HepG2 (cell line): Measurements from ENCODE around the gene MFRP. TPM values are rescaled to one million over a fixed set of nuclear protein-coding genes. Genes with fewer than 3 reads are reported as not detected.

ENCODE experiments used
- ATAC-seq: fragments of 200-7000 bp; cut with Tn5 transposase; 3 replicates; pipeline ENCODE4 v1.9.1; 2020; ENCODE audit warnings: mild to moderate bottlenecking, moderate library complexity
- BruUV-seq: library from RNA; stranded (reverse); fragments of 400-500 nt; replicated peaks from 2 replicates; lab custom pipeline; 2021; lab: Mats Ljungman, UMichigan
- CTCF ChIA-PET: fragments of 300-600 bp; formaldehyde crosslinking; extraction: SDS; loops from one replicate; lab custom pipeline; 2021; ENCODE audit warnings: low total read pairs, inconsistent platforms, low intra/inter-chr PET ratio; lab: Yijun Ruan, JAX
- POLR2A ChIA-PET: fragments of 350-600 bp; sonication (Branson Sonifier 250); formaldehyde crosslinking; loops from one replicate; lab custom pipeline; 2020; ENCODE audit warnings: antibody characterized with exemption, inconsistent platforms; lab: Yijun Ruan, JAX
- DNase-seq: peaks from one replicate; pipeline ENCODE4 v3.0.0-alpha.2; 2015; ENCODE audit warnings: low spot score
- FAIRE-seq: peaks from 3 replicates; lab custom pipeline; 2011; peaks lifted over from hg19 to GRCh38; lab: Jason Lieb, UNC
- H2AFZ ChIP-seq: one replicate; pipeline ENCODE4 v1.6.1; 2011; ENCODE audit warnings: low read length, inconsistent platforms
- H3K27ac ChIP-seq: fragments of 300-600 bp; 3 replicates; pipeline ENCODE4 v1.8.0; 2011; ENCODE audit warnings: mixed run types, mild to moderate bottlenecking, mixed read lengths, low read length, inconsistent platforms; ENCODE audit not compliant: insufficient read depth; ENCODE audit errors: extremely low read length
- H3K27me3 ChIP-seq, 2 experiments: fragments of 200-600 bp in 1 of 2; 2 replicates in 1 of 2; 3 replicates in 1 of 2; pipeline versions ENCODE4 v1.6.0 to v1.8.0; 2011; ENCODE audit warnings: low read length in 2 of 2, mild to moderate bottlenecking in 2 of 2, moderate library complexity in 2 of 2, inconsistent platforms in 1 of 2; ENCODE audit not compliant: insufficient read depth in 2 of 2, control insufficient read depth in 1 of 2
- H3K36me3 ChIP-seq, 2 experiments: fragments of 200-600 bp in 1 of 2; replicated peaks in 1 of 2; 2 replicates in 1 of 2; 3 replicates in 1 of 2; pipeline versions ENCODE4 v1.5.1 to v1.8.0; 2011; ENCODE audit warnings: low read length in 2 of 2, inconsistent platforms in 1 of 2; ENCODE audit not compliant: insufficient read depth in 2 of 2, control insufficient read depth in 1 of 2
- H3K4me1 ChIP-seq: 2 replicates; pipeline ENCODE4 v1.5.1; 2012; ENCODE audit warnings: low read length, inconsistent platforms; ENCODE audit not compliant: insufficient read depth
- H3K4me2 ChIP-seq: 2 replicates; pipeline ENCODE4 v1.6.0; 2011; ENCODE audit warnings: low read depth, low read length, inconsistent platforms
- H3K4me3 ChIP-seq, 3 experiments: fragments of 200-600 bp in 1 of 3; sonication (generic), shearing (Covaris generic) in 1 of 3; replicated peaks in 1 of 3; 2 replicates each; pipeline ENCODE4 v1.5.1; 2011 to 2016; ENCODE audit warnings: low read length in 3 of 3, inconsistent platforms in 2 of 3, low read depth in 2 of 3, mild to moderate bottlenecking in 2 of 3, control low read depth in 1 of 3, mixed read lengths in 1 of 3; ENCODE audit not compliant: insufficient read depth in 1 of 3
- H3K79me2 ChIP-seq: one replicate; pipeline ENCODE4 v1.6.1; 2011; ENCODE audit warnings: low read length, inconsistent platforms; ENCODE audit not compliant: insufficient read depth
- H3K9ac ChIP-seq: 2 replicates; pipeline ENCODE4 v1.6.0; 2011; ENCODE audit warnings: mild to moderate bottlenecking, low read depth, low read length, inconsistent platforms; ENCODE audit not compliant: insufficient read depth
- H3K9me3 ChIP-seq: 2 replicates; pipeline ENCODE4 v1.5.1; 2012; ENCODE audit warnings: mild to moderate bottlenecking, low read length
- H4K20me1 ChIP-seq: 2 replicates; pipeline ENCODE4 v1.6.0; 2011; ENCODE audit warnings: inconsistent platforms, mild to moderate bottlenecking, low read length, moderate library complexity; ENCODE audit not compliant: insufficient read depth
- CENPX ChIP-seq: sonication (generic); formaldehyde crosslinking; IDR thresholded peaks from 2 replicates; pipeline ENCODE4 v1.9.0; 2021; ENCODE audit warnings: mild to moderate bottlenecking, missing genetic modification reagents, moderate library complexity
- DBP ChIP-seq: sonication (generic); formaldehyde crosslinking; IDR thresholded peaks from 2 replicates; pipeline ENCODE4 v1.4.0; 2020; ENCODE audit warnings: missing genetic modification reagents; ENCODE audit errors: not compliant biosample characterization
- ELK4 ChIP-seq: sonication (generic); formaldehyde crosslinking; IDR thresholded peaks from 2 replicates; pipeline ENCODE4 v1.9.0; 2021; ENCODE audit warnings: missing genetic modification reagents, borderline replicate concordance
- NAIF1 ChIP-seq: sonication (generic); formaldehyde crosslinking; IDR thresholded peaks from 2 replicates; pipeline ENCODE4 v1.5.0; 2020; ENCODE audit warnings: mild to moderate bottlenecking, missing genetic modification reagents, borderline replicate concordance
- SALL2 ChIP-seq: sonication (generic); formaldehyde crosslinking; IDR thresholded peaks from 2 replicates; pipeline ENCODE4 v1.8.1; 2023; ENCODE audit warnings: mild to moderate bottlenecking, missing genetic modification reagents, inconsistent platforms
- WGBS: methylation state at CpG from one replicate; pipeline ENCODE4 v1.1.6; 2017; ENCODE audit warnings: low lambda C conversion rate; 5-methylcytosine and 5-hydroxymethylcytosine counted together
- in situ Hi-C: cut with HindIII; loops from 2 replicates; pipeline ENCODE4 v1.10.0; 2017; ENCODE audit warnings: low pct_unique_long_range_greater_than_20kb; ENCODE audit not compliant: extremely low pct_ligation_motif_present
- intact Hi-C: fragments of 100-400 bp; cut with micrococcal nuclease; formaldehyde crosslinking; loops from one replicate; pipeline ENCODE4 v1.10.0; 2022; ENCODE audit not compliant: unreplicated experiment
- polyA plus RNA-seq, 8 experiments: library from polyadenylated mRNA; depleted of rRNA in 3 of 8; stranded (reverse) in 7 of 8; unstranded in 1 of 8; fragments of >200 nt; fragmentation: Illumina TruSeq in 4 of 8; extraction: Trizol in 4 of 8; gene quantifications; 2 replicates each; pipeline versions ENCODE4 v1.2.1 to v1.2.3, GENCODE V29; 2011 to 2016; ENCODE audit warnings: low read depth in 4 of 8, missing spikeins in 1 of 8, mixed read lengths in 1 of 8; ENCODE audit not compliant: insufficient read depth in 1 of 8
- total RNA-seq, 5 experiments: library from RNA; depleted of rRNA; stranded (reverse); fragments of >200 nt; fragmentation: Illumina TruSeq; extraction: Trizol; gene quantifications; 2 replicates each; pipeline ENCODE4 v1.2.3, GENCODE V29; 2016; ENCODE audit warnings: low read depth in 1 of 5
- TF ChIP-seq, protein P1 (sequence below): sonication (generic); formaldehyde crosslinking; IDR thresholded peaks from 2 replicates; pipeline ENCODE4 v1.8.0; 2022; ENCODE audit warnings: missing genetic modification reagents, mild to moderate bottlenecking, borderline replicate concordance
- TF ChIP-seq, protein P2 (sequence below): sonication (generic); formaldehyde crosslinking; IDR thresholded peaks from 2 replicates; pipeline ENCODE4 v1.4.0; 2020; ENCODE audit warnings: missing genetic modification reagents

Gene MFRP
- total and polyA plus RNA-seq, 2 of the 13 experiments (the other 11 are each of a cell fraction or from before 2014, with no cell fraction given): not detected

- H3K9ac ChIP-seq: no peak overlapping the region
- no peak for TF ChIP-seq DBP (CRISPR knock-in tag)
- no peak for TF ChIP-seq SALL2 (CRISPR knock-in tag)
- TF ChIP-seq, protein P1, sequence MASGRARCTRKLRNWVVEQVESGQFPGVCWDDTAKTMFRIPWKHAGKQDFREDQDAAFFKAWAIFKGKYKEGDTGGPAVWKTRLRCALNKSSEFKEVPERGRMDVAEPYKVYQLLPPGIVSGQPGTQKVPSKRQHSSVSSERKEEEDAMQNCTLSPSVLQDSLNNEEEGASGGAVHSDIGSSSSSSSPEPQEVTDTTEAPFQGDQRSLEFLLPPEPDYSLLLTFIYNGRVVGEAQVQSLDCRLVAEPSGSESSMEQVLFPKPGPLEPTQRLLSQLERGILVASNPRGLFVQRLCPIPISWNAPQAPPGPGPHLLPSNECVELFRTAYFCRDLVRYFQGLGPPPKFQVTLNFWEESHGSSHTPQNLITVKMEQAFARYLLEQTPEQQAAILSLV: no peak
- no peak for TF ChIP-seq CENPX (CRISPR knock-in tag)
- TF ChIP-seq NAIF1 (CRISPR knock-in tag): no peak
- no peak for TF ChIP-seq ELK4 (CRISPR knock-in tag)
- TF ChIP-seq, protein P2, sequence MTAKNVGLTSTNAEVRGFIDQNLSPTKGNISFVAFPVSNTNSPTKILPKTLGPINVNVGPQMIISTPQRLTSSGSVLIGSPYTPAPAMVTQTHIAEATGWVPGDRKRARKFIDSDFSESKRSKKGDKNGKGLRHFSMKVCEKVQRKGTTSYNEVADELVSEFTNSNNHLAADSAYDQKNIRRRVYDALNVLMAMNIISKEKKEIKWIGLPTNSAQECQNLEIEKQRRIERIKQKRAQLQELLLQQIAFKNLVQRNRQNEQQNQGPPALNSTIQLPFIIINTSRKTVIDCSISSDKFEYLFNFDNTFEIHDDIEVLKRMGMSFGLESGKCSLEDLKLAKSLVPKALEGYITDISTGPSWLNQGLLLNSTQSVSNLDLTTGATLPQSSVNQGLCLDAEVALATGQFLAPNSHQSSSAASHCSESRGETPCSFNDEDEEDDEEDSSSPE (CRISPR knock-in tag): no peak
- H3K36me3 ChIP-seq: peaks cover 0 to 3% of the 10 kb centered on the region in 2 experiments; a peak in 1 of 5 replicates
- peaks cover 22% of the 10 kb centered on the region for H3K4me1 ChIP-seq
- CTCF ChIA-PET: no interaction called here
- POLR2A ChIA-PET: interaction anchor here (0.8 kb wide), 1 partner anchor 25 kb away, joined by 3 read pairs; the partner anchor contains the start of gene RNF26
- H3K27ac ChIP-seq: no peak overlapping the region
- WGBS: over 99% methylated on average over 11 of the region's 11 CpGs
- no peak overlapping the region for H2AFZ ChIP-seq
- intact Hi-C loops: no loop called here
- no peaks in the 10 kb centered on the region for H3K27me3 ChIP-seq
- H3K4me3 ChIP-seq: no peak overlapping the region
- DNase-seq: no peak
- ATAC-seq: no peak
- H3K9me3 ChIP-seq: no peaks in the 10 kb centered on the region
- in situ Hi-C loops: no loop called here
- BruUV-seq: no TSS peak
- H4K20me1 ChIP-seq: no peaks in the 10 kb centered on the region
- H3K79me2 ChIP-seq: no peaks in the 10 kb centered on the region
- H3K4me2 ChIP-seq: no peak overlapping the region
- no peak for FAIRE-seq
Measured at GRCh38 chr11:119309411-119309810, 37.1 kb downstream of the MFRP start.
